ENCODE data around the gene KDM4C.

DNA sequence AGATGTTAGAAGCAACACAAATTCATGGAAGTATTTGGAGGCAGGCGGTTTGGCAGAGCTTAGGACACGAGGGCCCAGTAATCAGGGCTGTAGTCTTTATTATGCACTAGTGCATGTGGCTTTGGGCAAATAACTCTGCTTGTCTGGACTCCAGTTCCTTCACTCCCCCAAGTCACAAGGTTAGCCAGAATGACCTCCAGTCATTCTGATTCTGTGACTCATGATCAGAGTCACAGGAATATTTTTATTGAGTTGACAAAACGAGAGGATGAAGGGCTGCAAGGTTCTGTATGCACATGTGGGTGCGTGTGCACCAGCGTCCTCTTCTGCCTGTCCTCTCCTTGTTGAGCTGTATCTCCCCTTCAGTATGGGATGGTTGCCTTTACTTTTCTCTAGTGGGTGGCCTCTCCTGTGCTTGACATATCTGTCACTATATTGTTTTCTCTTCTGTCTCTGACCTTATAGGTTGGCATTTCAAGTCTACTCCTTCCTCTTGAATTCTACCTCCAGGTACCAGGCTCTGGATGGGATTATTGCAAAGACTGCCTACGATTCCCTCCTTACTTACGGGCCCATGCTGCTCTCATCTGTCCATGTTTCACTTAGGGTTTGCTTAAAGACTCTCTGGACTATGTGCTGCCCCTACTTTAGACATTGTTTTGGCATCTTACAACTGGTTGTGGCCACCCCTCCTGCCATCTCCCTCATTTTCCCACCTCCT lies 94.6 kb downstream of the KDM4C start:
- TF ChIP-seq, protein P1, sequence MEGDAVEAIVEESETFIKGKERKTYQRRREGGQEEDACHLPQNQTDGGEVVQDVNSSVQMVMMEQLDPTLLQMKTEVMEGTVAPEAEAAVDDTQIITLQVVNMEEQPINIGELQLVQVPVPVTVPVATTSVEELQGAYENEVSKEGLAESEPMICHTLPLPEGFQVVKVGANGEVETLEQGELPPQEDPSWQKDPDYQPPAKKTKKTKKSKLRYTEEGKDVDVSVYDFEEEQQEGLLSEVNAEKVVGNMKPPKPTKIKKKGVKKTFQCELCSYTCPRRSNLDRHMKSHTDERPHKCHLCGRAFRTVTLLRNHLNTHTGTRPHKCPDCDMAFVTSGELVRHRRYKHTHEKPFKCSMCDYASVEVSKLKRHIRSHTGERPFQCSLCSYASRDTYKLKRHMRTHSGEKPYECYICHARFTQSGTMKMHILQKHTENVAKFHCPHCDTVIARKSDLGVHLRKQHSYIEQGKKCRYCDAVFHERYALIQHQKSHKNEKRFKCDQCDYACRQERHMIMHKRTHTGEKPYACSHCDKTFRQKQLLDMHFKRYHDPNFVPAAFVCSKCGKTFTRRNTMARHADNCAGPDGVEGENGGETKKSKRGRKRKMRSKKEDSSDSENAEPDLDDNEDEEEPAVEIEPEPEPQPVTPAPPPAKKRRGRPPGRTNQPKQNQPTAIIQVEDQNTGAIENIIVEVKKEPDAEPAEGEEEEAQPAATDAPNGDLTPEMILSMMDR (IDR thresholded peaks at IDR 0.05; ENCODE audit: borderline replicate concordance, extremely low read depth, low read length, poor library complexity, severe bottlenecking), result no peak
- TF ChIP-seq EZH2 (IDR thresholded peaks at IDR 0.05; ENCODE audit: borderline replicate concordance, low read depth, low read length, severe bottlenecking), result no peak

Measured in DND-41 (cell line).